Right renal cortex interstitium (tissue), 3 donors: ENCODE measurements around the gene NR5A1. TPM values are rescaled to one million over a fixed set of nuclear protein-coding genes. Genes with fewer than 3 reads are reported as not detected.

Experiments
- DNase-seq, 3 donors: peaks; one replicate each; pipeline ENCODE4 v3.0.0-alpha.2; 2013; ENCODE audit warnings: low read depth in 3 of 3, low spot score in 2 of 3
- polyA plus RNA-seq, 3 donors: library from polyadenylated mRNA; unstranded; fragments of 120-200 nt; gene quantifications; one replicate each; pipeline ENCODE4 v1.2.1, GENCODE V29; 2013; ENCODE audit not compliant: insufficient read length in 3 of 3

The NR5A1 gene
- polyA plus RNA-seq, 3 donors, result 0.11 TPM; not detected in 2

DNA sequence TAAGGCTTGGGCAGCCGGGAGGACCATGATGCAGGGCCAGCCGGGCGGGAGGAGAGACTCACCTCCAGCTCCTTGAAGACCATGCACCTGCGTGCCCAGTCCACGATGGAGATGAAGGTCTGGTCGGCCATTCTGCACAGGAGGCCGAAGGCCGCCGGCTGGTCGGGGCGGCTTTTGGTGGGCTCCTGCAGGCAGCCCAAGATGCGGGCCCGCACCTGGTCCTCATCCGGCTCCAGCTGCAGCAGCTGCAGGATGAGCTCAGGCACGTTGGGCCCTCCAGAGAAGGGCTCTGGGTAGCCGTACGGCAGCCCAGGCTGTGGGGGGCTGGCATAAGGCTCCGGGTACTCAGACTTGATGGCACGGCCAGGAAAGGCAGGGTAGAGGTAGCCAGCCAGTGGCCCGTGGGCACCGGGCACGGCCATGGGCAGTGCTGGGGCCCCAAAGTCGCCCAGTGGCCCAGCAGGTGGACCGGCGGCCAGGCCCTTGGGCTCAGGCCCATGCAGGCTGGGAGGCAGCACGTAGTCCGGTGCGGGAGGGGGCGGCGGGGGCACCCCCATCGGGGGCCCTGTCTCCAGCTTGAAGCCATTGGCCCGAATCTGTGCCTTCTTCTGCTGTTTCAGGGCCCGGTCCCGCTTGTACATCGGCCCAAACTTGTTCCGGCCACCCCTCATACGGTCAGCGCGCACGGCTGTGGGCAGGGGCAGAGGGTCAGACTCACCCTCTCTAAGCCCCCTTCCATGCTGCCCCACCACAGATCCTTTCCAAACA is 7.0 kb downstream of the NR5A1 start:
- DNase-seq, result no peak

DNA sequence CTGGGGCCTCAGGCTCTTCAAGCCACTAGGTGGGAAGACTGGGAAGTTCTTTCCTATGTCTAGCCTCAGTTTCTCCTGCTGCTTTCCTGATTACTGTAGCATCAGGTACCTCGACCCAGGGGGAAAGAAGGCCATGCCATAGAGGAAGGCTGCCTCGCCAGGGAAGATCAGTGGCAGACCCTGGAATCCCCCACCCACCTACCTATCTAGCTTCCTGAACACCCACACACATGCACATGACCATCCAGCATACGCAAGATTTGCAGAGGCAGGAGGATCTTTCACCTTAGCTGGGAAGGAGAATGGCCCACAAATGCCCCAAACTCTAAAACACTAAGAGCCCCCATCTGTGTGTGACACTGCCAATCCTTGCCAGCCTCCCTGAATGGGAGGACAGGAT is 8.0 kb downstream of the NR5A1 start:
- DNase-seq, result no peak

DNA sequence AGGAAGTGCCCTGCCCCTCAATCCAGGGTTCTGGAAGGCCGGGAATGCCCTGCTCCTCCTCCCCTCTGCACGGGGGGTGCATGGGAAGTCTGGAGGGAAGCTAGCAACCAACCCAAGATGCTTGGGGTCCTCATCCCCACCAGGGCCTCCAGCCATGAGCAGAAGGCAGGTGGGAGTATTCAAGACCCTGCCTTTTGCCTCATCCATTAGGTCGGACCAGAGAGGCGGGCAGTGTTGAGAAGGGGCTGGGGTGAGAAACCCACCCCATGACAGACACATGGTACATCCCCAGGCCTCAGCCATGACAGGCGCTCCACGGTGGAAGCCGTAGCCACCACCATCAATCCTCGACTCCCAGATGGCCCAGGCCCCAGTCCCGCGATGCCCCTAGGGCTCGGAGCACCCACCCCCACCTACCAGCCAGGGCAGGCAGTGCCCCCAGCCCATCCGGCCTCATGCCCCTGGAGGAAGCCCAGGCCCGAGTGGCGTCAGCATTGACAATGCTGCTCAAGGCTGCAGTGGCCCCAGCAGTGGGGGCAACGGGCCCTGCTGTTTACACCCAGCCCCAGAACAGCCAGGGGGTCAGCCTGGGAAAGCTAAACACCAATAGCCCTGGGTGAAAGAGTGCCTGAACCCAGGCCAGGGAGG is 8.6 kb downstream of the NR5A1 start:
- DNase-seq, result no peak

DNA sequence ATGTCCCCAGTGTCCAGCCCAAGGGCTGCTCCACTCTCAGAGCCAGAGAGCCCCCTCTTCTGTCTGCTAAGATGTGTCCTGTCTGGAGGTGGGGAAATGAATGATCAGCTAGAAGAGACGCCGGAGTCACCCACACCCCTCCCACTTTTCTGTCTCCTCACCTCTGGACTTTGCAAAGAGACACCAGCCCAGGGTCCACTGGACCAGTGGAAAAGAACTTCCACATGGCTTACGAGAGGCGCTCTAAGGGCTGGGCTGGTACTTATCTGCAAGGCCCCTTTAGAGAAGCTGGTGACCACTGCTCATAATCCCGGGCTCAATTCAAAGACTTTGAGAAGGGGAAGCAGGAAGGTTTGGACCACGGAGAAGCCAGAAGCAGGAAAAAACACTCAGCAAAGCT is 9.2 kb downstream of the NR5A1 start:
- no peak for DNase-seq

DNA sequence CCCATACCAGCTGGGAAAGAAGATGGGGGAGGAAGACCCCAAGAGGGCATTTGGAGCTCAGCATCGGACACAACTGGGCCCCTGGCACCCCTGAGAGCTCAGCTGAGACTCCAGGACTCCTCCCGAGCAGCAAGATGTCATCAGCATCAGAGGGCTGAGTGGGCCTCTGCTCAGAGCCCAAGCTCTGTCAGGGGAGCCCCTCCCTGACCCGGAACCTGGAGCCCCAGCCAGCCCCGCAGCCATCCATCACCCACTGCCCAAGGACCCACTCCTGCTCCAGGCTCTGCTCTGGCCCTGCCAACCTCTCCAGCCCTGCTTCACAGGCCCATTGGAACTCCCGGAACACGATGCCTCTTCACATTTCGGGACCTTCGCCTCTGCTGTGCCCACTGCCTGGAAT is 9.8 kb downstream of the NR5A1 start:
- no peak for DNase-seq

DNA sequence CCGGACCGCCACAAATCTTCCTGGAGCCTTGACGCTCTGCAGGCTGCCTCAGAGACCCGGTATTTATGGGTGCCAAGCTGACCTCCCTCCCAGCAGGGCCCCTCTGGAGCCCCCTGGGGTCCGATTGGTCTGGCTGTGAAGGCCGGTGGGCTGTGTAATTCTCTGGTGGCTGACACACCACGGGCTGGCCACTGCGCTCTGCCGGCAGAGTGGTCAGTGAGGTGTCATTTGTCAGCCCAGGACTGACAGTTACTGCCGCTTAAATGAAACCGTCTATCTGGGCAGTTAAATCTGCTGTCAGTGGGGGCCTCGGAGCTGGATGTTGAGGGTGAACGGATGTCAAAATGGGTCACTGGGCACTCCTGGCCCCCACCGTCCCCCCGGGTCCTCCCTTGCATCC is 10.7 kb downstream of the NR5A1 start:
- DNase-seq, result peak; percentile 12 to 59 (median 29)

DNA sequence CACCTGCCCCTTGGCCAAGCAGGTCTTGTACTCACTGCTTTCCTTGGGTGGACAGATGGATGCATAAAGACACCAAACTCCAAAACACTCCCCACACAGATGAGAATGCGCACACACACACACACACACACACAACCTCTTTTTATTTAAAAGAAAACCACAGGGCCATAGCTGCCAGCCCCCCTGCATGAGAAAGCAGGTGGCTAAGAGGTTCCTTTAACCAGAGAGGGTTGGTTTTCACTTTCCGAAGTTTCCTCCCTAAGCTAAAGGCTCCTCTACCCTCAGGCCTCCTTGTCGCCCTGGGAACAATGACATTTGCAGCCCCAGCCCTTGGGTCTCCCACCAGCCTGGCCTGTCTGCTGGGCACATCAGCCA is 11.1 kb downstream of the NR5A1 start:
- DNase-seq, result peak in 2 of 3 donors; percentile 8 to 32

DNA sequence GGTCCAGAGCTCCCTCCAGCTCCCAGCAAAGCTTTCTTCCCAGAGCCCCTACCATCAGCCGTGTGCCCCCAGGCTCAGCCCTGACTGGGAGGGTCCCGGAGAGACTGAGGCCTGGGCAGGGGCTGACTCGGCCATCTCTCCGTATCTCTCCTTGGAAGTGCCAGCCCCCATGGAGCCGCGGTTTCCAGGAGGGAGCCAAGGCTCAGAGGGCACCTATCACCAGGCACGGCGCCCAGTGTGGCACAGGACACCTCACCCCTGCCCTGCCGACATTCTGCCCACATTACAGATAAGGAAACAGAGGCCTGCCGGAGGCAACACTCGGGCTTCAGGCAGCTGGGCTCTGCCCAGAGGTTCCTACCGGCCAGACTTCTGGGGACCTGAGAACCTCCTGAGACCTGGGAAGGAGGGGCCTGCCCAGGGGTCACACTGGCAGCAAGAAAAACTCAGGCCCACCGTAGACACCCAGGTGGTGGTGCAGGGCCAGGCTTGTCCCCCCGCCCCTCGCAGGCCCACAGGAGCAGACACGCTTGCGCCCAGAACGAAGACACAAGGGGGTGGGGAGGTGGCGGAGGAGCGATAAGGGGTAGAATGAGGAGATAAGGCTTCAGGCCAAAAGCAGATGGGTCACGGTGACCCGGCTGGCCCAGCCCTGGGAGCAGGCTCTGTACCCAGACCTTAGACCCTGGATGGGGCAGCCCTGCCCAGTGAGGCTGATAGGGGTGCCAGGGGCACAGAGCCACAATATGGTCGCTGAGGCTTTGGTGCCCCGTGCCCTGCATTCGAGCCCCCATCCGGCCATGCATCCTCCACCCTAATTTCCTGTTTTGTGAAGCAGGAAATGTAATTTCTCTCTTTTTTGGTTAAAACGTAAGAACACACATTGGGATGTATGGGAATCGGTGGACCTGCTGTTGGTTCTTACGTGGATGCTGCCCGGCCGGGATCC is 11.8 kb downstream of the NR5A1 start:
- no peak for DNase-seq

DNA sequence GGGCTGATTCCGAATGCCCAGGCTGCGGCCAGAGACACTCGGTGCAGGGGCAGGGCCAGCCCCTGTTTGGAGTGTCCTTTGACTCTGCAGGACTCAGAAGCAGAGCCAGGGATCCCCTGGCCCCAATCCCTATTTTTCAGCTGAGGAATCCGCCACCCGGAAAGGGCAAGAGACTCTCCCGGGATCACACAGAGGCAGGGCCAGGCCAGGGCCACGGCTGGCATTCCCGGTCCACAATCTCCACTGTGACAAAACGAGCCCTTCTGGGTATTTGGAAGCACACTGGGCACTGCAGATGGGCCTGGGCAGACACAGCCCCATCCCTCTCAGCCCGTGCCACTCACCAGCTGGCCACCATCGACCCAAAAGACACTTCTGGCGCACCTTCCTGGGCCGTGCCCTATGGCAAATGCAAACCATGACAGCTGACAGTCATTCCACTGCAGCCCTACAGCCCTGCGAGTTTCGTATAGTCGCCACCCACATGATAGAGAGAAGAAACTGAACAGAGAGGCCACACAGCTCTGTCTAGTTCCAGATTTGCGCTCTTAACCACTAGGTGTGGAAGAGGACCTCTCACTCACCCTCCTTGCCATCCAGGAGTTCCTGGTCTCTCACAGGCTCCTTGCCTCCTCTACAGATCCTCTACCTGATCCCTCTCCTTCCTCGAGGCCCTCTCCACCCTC is 13.3 kb downstream of the NR5A1 start:
- no peak for DNase-seq

DNA sequence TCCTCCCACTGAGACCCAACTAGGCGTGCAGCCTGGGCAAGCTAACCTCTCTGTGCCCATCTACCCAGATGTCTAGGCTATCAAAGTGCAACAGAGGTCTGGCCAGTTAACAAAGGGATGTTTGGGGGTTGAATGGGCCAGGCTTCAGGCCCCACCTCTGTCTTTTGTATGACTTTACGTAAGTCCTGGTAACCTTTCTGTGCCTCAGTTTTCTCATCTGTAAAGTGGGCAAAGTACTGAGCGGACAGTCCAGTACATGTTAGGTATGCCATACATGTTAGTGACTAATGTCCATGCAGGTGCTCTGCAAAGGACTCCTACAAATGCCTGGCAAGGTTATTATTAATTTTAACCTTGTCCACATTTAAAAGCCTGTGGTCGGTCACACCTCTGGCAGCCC is 14.0 kb downstream of the NR5A1 start:
- DNase-seq, result no peak

DNA sequence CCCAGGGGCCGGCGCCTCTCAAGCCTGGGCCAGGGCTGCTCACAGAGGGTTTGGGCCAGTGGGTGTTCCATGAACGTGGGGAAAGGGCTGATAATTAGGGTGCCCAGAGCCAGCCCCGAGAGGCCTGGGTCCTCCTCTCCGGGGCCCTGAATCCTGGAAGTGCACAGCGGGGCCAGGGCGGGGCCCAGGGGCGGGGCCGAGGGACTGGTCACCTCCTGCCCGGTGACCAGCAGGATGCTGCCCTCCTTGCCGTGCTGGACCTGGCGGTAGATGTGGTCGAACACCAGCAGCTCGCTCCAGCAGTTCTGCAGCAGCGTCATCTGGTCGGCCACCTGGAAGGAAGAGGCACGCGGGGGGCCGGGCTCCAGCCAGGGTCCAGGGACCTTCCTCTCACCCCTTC is 14.4 kb downstream of the NR5A1 start:
- DNase-seq, result no peak

DNA sequence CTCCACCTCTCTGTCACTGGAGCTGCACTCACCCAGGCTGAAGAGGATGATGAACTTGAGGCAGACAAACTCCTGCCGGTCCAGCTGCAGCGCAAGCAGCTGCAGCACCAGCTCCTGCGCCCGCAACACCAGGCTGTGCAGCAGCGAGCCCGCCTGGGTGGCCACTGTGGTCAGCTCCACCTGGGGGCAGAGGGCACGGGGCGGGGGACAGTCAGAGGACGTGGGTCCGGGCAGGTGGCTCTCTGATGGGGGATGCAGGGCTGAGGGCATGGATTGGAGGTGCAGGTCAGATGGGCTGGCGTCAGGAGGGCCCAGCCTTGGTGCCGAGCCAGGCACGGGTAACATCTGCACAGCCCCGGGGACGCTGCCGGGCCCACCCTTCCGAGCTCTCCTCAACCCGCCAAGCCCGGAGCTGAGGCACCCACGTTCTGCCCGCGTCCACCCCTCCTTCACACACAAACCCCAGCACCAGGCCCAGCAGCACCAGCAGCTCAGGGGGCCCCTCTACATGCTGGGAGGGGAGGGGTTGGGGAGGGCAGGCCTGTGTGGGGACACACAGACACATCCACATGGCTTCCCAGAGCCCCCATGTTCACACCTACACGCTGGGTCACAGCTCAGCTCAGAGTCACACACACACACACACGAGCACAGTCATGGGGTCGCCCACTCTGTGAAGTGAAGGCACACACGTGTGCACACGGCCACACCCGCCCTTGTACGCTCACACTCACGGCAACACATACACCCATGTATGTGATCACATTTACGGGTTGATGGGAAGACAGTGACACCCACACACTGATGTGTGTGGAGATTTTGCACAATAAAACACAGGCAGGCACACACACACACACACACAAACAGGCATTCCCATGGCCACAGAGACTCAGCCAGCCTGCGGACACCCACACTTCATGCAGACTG is 15.9 kb downstream of the NR5A1 start:
- no peak for DNase-seq

DNA sequence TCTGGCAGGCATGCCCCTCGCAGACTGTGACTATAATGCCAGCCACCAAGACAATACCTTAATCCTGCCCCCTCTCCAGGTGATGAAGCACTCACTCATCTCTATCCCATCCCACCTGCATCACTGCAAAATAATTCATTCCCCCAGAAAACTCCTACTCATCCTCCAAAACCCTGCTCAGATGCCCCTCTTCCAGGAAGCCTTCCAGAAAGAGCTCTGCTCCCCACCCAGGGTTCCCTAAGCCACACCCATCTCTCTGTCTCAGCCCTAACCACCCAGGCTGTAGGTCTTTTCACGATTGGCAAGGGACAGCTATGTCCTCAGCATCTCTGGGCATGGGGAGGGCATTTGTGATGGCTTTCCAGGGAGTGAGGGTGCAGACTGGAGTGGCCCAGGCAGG is 17.2 kb downstream of the NR5A1 start:
- DNase-seq, result no peak

DNA sequence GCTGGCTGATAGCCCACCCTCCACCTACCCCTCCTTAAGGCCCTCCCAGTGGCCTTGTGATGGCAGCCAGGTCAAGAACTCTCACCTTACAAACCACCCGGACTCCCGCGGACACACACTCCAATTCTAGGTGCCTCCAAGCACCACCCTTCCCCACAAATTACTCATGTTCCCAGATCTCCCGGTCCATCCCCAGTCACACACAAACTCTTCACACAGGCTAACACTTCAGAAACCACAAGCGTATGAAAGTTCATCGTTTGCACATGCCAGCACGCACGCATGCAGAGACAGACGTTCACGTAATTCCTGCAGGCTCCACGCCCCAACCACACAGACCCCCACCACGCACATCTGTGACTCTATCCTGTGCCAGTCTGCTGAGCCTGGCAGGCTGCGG is 18.0 kb downstream of the NR5A1 start:
- DNase-seq, result no peak

DNA sequence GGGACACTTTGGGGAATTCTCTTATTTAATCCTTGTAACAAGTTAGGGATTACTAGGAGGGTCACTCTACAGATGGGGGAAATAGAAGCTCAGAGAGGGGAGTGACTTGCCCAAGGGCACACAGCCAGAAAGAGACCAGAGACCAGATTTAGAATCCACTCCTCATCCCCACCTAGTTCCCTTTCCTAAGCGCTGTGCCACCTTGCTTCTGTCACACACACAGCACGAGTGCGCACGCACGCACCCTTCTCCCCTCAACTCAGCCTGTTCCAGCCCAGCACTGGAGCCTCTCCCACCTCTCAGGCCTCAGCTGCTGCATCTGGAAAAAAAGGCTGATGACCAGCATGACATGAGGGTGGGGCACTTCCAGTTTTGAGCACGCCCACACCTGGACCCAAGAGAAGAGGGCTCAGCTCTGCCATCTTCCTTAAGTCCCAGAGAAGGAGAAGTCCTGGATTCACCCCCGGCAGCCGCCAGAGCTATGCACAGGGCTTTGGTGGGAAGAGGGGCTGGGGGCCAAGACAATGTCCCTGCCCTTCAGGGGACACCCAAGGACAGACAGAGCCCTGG is 18.5 kb downstream of the NR5A1 start:
- no peak for DNase-seq

DNA sequence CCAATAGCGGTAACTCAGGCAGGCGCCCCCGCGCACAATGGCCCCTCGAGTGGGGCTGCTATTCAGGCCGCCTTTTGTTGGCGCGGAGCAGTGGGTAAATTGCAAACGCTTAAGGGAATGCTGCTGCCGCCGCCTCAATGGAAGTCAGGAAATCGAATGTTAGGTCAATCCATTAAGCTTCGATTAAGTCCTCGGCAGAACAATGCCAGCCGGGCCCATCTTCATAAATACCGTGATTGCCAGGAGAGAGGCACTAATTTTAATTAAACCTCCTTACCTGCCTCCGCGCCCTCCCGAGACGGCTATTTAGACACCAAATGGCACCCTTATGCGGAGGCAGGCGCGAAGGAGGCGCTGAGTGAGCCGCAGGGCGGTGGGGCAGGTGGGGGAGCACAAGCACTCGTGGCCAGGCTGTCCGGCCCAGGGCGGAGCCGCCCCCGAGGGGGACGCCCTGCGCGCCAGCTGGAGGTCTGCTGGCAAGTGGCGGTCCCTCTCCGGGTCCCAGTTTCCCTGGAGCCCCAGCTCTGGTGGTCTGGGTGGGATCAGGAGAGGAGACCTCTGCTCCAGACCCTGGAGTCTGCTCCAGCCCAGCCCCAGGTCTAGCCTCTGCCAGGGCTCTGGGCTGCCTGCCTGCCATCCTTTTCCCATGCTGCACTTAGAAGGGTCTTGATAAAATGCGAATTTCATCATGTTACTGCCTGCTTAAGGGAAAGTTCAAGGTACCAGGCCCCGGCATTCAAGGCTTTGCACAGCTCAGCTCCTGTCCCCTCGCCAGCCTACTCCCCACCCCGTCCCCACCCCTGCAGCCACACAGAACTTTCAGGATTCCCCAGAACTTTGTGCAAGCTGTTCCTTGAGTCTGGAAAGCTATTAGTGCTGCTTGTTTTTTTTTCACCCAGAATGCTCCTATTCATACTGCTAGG is 19.7 kb downstream of the NR5A1 start:
- no peak for DNase-seq

DNA sequence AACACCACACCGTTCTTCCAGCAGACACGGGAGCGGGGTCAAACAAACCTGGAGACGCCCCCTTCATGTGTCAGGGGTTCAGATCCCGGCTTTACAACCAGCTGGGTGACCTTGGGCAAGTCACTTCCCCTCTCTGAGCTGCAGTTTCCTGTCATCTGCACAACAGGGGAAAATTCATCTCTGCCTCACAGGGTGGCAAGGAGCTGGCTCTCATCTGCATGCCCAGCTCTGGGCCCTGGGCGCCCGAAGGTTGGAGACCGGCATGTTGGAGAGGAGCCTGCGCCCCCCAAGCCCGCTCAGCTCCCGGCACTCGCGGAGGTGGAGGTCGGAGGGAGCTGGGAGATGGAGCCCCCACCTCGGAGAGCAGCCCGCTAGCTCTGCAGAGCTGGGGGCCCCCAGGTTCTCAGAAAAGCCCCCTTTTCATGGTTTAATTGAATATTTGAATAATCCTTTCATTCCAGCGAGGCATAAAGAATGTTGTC is 20.4 kb downstream of the NR5A1 start:
- no peak for DNase-seq

DNA sequence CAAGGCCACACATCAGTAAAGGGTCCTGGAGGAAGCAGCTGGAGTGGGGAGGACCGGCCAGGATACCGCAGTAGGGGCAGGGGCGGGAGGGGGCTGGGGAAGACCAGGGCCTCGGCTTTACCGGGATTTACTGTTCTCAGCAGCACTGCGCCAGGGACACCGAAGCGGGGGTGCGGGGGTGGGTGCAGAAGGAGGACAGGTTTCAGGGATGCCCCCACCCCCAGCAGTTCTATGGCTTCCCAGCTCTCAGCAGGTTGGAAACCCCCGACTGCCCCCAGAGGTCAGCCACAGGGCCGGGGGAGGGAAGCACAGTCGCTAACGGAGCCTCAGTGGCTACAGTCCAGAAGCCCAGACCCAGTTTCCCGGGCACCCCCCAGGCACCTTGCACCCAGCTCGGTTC is 21.3 kb downstream of the NR5A1 start:
- no peak for DNase-seq
